Neutrophil (primary cell): ENCODE measurements around the gene LIN52.

Experiments
- H3K27ac ChIP-seq: fragments of 200-600 bp; sonication (generic); 2 replicates; pipeline ENCODE4 v1.5.1; 2016; ENCODE audit warnings: mild to moderate bottlenecking, moderate library complexity
- H3K27me3 ChIP-seq: fragments of 200-600 bp; sonication (generic); 2 replicates; pipeline ENCODE4 v1.6.0; 2016; ENCODE audit warnings: mild to moderate bottlenecking
- H3K36me3 ChIP-seq: fragments of 200-600 bp; sonication (generic); 2 replicates; pipeline ENCODE4 v1.5.1; 2017
- H3K4me1 ChIP-seq, 2 experiments: fragments of 200-600 bp in 1 of 2; sonication (generic) in 1 of 2; 1 replicate in 1 of 2; 2 replicates in 1 of 2; pipeline versions ENCODE4 v1.5.1 to v1.6.1; 2013 to 2016; ENCODE audit warnings: low read depth in 1 of 2, low read length in 1 of 2, mild to moderate bottlenecking in 1 of 2, moderate library complexity in 1 of 2; ENCODE audit not compliant: control insufficient read depth in 1 of 2, insufficient read depth in 1 of 2
- H3K4me3 ChIP-seq, 2 experiments: fragments of 200-600 bp in 1 of 2; sonication (generic) in 1 of 2; 1 replicate in 1 of 2; 2 replicates in 1 of 2; pipeline ENCODE4 v1.5.1; 2013 to 2016; ENCODE audit warnings: low read depth in 1 of 2, low read length in 1 of 2, mild to moderate bottlenecking in 1 of 2, moderate library complexity in 1 of 2
- H3K9me3 ChIP-seq: fragments of 200-600 bp; sonication (generic); 2 replicates; pipeline ENCODE4 v1.5.1; 2016
- TF ChIP-seq, protein P1 (sequence below): fragments of 200-600 bp; sonication (generic); IDR thresholded peaks from 2 replicates; pipeline ENCODE4 v1.5.1; 2016; ENCODE audit warnings: antibody characterized with exemption

Gene LIN52

DNA sequence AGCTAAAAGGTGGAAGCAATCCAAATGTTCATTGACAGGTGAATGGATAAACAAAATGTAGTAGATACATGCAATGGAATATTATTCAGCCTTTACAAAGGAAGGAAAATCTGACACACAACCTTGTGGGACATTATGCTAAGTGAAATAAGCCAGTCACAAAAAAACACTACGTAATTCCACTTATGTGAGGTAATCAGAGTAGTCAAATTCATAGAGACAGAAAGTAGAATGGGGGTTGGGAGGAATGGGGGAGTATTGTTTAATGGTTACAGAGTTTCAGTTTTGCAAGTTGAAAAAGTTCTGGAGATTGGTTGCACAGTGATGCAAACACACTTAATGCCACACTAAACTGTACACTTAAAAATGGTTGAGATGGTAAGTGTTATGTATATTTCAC is 62.8 kb downstream of the LIN52 start:
- Histone ChIP-seq H3K36me3 (no peaks in the 10 kb centered on the region), H3K4me3 (no peak overlapping the region), H3K9me3 (no peaks in the 10 kb centered on the region), H3K27ac (no peak overlapping the region), H3K27me3 (no peaks in the 10 kb centered on the region), H3K4me1 (no peaks in the 10 kb centered on the region)
- TF ChIP-seq, protein P1, sequence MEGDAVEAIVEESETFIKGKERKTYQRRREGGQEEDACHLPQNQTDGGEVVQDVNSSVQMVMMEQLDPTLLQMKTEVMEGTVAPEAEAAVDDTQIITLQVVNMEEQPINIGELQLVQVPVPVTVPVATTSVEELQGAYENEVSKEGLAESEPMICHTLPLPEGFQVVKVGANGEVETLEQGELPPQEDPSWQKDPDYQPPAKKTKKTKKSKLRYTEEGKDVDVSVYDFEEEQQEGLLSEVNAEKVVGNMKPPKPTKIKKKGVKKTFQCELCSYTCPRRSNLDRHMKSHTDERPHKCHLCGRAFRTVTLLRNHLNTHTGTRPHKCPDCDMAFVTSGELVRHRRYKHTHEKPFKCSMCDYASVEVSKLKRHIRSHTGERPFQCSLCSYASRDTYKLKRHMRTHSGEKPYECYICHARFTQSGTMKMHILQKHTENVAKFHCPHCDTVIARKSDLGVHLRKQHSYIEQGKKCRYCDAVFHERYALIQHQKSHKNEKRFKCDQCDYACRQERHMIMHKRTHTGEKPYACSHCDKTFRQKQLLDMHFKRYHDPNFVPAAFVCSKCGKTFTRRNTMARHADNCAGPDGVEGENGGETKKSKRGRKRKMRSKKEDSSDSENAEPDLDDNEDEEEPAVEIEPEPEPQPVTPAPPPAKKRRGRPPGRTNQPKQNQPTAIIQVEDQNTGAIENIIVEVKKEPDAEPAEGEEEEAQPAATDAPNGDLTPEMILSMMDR, result no peak

DNA sequence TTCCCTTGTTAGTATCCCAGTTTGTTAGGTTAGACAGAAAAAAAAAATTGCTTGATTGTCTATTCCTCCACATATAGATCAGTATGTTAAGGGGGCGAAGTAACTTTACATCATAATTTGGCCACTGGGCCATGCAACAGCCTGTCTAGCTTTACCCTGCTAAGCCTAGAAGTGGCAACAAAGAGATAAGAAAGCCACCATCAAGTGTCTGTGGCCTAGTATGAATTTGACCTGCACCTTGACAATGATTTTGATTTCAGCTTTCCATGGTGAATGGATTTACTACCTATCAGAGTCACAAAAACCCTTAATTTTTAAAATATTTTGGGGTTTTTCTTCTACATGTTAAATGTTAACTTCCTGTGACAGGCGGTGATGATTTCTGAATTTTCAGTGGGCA is 63.9 kb downstream of the LIN52 start:
- Histone ChIP-seq H3K9me3 (no peaks in the 10 kb centered on the region), H3K4me1 (no peaks in the 10 kb centered on the region), H3K4me3 (no peak overlapping the region), H3K27ac (no peak overlapping the region), H3K27me3 (no peaks in the 10 kb centered on the region), H3K36me3 (no peaks in the 10 kb centered on the region)
- TF ChIP-seq, protein P1, result no peak

DNA sequence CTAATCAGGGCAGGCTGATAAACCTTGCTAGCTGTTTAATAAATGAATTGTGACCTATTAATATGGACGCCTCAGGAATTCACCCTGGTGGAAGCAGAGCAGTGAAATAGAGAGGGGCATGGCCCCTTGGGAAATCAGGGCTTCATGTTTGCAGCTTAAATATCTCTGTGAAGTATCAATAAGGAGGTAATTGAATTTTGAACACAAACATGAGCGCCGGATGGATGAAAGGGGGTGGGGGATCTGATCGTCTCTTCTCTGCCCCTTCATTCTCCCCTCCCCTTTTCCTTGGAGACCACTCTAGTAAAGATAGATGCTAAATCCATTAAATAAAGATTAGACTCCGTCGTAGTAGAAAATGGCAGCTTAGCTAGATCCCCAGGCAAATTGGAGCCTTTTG is 70.5 kb downstream of the LIN52 start:
- Histone ChIP-seq H3K27ac (no peak overlapping the region), H3K4me3 (no peak overlapping the region), H3K9me3 (no peaks in the 10 kb centered on the region), H3K27me3 (no peaks in the 10 kb centered on the region), H3K36me3 (no peaks in the 10 kb centered on the region), H3K4me1 (no peaks in the 10 kb centered on the region)
- TF ChIP-seq, protein P1, result no peak

DNA sequence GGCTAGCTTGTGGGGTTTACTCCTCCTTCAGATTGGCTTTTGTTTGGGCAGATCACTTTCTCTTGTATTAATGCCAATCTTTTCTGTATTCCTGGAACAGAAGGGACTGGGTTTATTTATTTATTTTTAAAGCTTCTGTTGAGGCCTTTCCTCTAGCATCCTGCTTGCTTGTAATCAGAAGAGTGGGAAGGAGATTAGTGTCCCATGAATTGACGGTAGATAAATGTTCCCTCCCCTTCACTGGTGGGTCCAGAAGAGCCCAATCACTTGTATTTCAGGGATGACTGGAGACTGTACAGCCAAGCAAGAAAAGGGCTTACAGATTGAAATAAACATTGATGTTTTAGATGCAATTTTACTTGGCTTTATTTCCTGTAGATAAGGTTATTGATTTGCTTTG is 71.0 kb downstream of the LIN52 start:
- H3K4me1 ChIP-seq, result no peaks in the 10 kb centered on the region
- H3K27me3 ChIP-seq, result no peaks in the 10 kb centered on the region
- no peak overlapping the region for H3K27ac ChIP-seq
- H3K36me3 ChIP-seq, result no peaks in the 10 kb centered on the region
- TF ChIP-seq, protein P1, result no peak
- H3K9me3 ChIP-seq, result no peaks in the 10 kb centered on the region
- no peak overlapping the region for H3K4me3 ChIP-seq

DNA sequence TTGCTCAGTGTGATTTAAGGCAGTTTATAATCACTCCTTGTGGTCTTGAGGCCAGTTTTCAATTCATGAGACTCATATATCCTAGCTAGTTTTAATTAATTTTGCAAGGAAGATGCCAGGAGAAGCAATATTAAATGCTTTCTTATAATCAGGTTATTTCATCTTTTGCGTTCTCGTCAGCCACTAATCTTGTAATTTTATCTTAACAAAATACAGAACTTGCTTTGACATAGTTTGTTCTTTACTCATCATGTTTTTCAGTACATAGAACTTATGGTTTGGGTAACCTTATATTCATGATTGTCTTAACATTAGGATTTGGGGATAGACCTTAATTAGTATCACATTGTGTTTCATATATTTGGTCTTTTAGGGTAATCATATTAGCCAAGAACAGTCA is 76.0 kb downstream of the LIN52 start:
- Histone ChIP-seq H3K27ac (no peak overlapping the region), H3K9me3 (no peaks in the 10 kb centered on the region), H3K4me1 (no peaks in the 10 kb centered on the region), H3K27me3 (no peaks in the 10 kb centered on the region), H3K4me3 (no peak overlapping the region), H3K36me3 (no peaks in the 10 kb centered on the region)
- TF ChIP-seq, protein P1, result no peak

DNA sequence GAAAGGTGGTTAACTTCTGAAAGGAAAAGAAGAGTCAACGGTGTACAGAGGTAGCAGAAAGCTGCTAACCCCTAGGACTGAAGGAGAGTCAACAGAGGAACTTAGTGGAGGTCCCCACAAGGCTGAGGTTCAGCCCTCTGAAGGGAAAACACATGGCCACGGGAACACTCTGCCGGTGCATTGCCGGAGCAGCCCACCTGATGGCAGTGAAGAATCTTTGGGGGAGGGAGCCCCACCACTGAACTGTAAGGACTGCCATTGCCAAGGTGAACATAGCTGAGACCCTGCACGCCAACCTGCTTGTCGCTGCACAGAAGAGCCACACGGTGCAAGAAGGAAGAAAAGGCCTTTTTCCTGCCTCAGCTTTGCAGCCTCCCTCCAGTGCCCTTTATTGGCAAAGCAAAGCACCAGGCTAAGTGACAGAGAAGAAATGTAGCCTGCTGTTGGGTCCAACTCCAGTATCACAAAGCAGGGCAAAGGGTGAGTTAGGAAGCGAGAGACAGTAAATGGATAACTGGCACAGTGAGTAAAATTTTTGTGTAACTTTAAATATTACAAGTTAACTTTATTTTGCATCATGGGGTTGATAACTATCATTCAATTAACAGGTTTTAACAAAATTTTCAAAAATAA is 76.9 kb downstream of the LIN52 start:
- no peaks in the 10 kb centered on the region for H3K9me3 ChIP-seq
- H3K36me3 ChIP-seq, result no peaks in the 10 kb centered on the region
- H3K4me1 ChIP-seq, result no peaks in the 10 kb centered on the region
- no peaks in the 10 kb centered on the region for H3K27me3 ChIP-seq
- no peak overlapping the region for H3K27ac ChIP-seq
- H3K4me3 ChIP-seq, result no peak overlapping the region
- TF ChIP-seq, protein P1, result no peak
